Fibroblast of mammary gland (primary cell): ENCODE results near the gene CCHCR1.
"Not testable (repeated sequence)": the region's sequence is repeated elsewhere in the genome, so short reads cannot be mapped to it uniquely, and the experiment has no call there.

Experiments
- DNase-seq: peaks from one replicate; pipeline ENCODE4 v3.0.0-alpha.2; 2010; ENCODE audit warnings: low read depth
- H3K4me3 ChIP-seq: 2 replicates; pipeline ENCODE4 v1.5.1; 2011; ENCODE audit warnings: low read depth, mild to moderate bottlenecking, low read length, moderate library complexity; ENCODE audit not compliant: control insufficient read depth
- TF ChIP-seq, protein P1 (sequence below): conservative IDR thresholded peaks from 2 replicates; pipeline ENCODE4 v1.5.1; 2011; ENCODE audit warnings: low read depth, low read length, inconsistent platforms; ENCODE audit not compliant: control insufficient read depth, insufficient read depth

The CCHCR1 gene

DNA sequence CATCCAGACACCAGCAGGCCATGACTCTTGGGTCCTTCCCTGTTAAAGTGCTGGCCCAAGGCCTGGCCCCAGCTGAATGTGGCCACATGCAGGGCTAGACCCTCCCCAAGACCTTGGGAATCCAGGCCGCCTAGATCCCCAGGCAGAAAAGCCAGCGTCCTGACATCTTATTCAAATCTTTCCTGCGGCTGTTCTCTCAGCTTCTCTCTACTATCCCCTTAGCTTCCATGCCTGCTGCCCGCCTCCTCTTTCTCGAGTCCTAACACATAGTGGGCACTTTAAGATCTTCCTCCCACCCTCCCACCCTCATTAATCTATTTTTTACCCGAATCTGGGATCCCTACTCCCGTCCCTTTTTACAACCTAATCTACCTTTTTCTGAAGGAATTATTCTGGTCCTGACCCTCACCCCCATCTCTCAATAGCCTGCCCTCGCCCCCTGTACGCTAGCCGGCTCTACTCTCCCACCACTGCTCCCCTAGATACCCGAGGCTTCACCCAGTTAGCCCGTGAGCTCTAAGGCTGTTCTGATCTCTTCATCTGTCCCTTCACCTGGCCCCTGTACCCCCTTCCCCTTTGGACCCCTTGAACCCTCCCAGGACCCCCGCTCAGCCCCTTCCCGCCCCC lies at the start of gene CCHCR1:
Gene CCHCR1, minus strand, starts transcription at position 290 of the 627 bp plus-strand sequence. Its CDS starts 202 bp downstream, at position 88.
- TF ChIP-seq, protein P1, sequence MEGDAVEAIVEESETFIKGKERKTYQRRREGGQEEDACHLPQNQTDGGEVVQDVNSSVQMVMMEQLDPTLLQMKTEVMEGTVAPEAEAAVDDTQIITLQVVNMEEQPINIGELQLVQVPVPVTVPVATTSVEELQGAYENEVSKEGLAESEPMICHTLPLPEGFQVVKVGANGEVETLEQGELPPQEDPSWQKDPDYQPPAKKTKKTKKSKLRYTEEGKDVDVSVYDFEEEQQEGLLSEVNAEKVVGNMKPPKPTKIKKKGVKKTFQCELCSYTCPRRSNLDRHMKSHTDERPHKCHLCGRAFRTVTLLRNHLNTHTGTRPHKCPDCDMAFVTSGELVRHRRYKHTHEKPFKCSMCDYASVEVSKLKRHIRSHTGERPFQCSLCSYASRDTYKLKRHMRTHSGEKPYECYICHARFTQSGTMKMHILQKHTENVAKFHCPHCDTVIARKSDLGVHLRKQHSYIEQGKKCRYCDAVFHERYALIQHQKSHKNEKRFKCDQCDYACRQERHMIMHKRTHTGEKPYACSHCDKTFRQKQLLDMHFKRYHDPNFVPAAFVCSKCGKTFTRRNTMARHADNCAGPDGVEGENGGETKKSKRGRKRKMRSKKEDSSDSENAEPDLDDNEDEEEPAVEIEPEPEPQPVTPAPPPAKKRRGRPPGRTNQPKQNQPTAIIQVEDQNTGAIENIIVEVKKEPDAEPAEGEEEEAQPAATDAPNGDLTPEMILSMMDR: no peak

GRCh38 chr6:31205638-31206037 lies 48.0 kb upstream of the CCHCR1 start:
- DNase-seq: no peak
- TF ChIP-seq, protein P1: no peak
- H3K4me3 ChIP-seq: no peak overlapping the region

More for the DNA sequence above, at the start of gene CCHCR1:
- peak within 1 kb of the TSS; percentile 88 for H3K4me3 ChIP-seq
- DNase-seq: no peak

GRCh38 chr6:31204751-31205145 lies 47.1 kb upstream of the CCHCR1 start:
- TF ChIP-seq, protein P1: no peak
- no peak overlapping the region for H3K4me3 ChIP-seq
- DNase-seq: peak; percentile 6

DNA sequence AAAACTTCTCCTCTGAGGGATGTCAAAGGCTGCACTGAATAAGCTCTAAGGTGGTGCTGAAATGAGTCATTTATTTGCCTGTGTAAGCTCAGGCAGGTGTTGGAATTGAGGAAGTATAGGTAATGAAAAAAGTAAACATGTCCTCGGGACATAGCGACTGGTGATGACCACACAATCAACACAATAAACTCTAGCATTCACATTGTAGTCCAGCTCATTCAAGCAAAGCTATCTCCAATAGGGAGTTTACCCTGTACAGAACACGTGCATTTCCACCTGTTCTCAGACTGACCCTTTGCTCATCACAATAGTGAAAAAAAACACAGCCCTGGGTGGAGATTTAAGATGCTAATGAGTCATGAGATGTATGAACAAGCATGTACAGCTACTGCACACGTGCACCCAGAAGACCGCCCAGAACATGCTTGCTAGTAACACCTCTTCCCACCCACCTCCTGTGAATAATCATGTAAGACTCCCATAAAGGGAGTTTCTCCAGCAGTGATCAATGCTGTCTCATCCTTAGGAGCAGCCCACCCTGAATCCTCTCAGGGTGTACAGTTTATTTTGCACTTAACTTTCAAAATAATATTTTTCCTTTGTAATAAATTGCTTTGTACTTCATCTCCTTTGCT lies 45.9 kb upstream of the CCHCR1 start:
- TF ChIP-seq, protein P1: no peak
- peak overlapping the region; percentile 32 for H3K4me3 ChIP-seq

DNA sequence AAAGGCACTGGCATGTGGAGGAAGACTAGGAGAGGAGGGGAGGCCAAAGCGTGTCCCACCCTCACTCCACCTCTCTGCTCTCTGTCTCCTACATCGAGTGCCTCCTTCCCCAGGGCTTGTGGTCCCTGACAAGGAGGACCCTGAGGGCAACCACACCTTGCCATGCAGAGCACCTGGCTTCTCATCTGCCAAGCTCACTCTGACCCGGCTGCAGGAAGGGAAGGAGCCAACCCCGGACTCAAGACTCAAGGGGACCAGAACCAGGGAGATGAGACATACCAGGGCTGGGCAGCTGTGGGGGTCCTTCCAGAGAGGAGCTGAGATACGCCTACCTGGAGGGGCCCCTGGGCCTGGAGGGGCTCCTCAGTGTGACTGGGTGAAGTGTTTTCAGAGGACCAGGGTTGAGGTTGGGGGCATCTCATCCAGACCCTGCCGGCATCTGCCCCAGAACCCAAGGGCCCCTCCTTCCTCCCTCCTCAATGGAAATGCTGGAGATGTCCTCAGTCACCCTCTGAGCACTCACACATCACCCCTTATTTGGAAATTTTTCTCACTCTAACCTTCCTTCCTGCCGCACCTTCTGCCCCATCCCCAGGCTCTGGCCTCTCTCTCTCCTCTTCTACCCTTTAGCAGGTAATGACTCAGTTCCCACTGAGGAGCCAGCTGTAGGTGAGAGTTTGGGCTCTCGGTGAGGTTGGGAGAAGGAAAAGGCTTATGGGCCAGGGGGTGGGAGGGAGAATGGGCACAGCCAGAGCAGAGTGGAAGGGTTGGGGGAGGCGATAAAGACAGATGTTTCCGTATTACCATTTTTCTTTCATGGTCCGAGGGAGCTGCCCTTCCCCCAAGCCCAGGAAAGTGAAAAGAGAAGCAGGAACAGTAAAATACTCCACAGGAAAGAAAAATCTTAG lies 44.9 kb upstream of the CCHCR1 start:
- TF ChIP-seq, protein P1: no peak
- DNase-seq: no peak
- H3K4me3 ChIP-seq: no peak overlapping the region

More for the DNA sequence above, 45.9 kb upstream of the CCHCR1 start:
- peak; percentile 83 for DNase-seq

GRCh38 chr6:31199105-31199452 lies 41.5 kb upstream of the CCHCR1 start:
- H3K4me3 ChIP-seq, DNase-seq: not testable (repeated sequence)
